NAMALWA (cell line): Measurements from ENCODE around the gene ICAM2.
A peak's percentile ranks its signal among the peaks of the same experiment; 100 is the strongest.
"Not testable (repeated sequence)": the region's sequence is repeated elsewhere in the genome, so short reads cannot be mapped to it uniquely, and the experiment has no call there.

Source experiments
- DNase-seq: peaks from one replicate; pipeline ENCODE4 v3.0.0-alpha.2; 2015; ENCODE audit warnings: low spot score

The ICAM2 gene

GRCh38 chr17:64009571-64010402 lies 10.6 kb downstream of the ICAM2 start:
- DNase-seq: no peak

GRCh38 chr17:64008830-64009229 lies 11.6 kb downstream of the ICAM2 start:
- no peak for DNase-seq

GRCh38 chr17:64008346-64008745 lies 12.1 kb downstream of the ICAM2 start:
- no peak for DNase-seq

GRCh38 chr17:64007838-64008282 lies 12.6 kb downstream of the ICAM2 start:
- DNase-seq: no peak

- DNase-seq: not testable (repeated sequence)
These were observed 13.2 kb downstream of the ICAM2 start for GRCh38 chr17:64007089-64007837.

- no peak for DNase-seq
These were observed 13.9 kb downstream of the ICAM2 start for GRCh38 chr17:64006361-64007088.

GRCh38 chr17:64005734-64006167 lies 14.7 kb downstream of the ICAM2 start:
- no peak for DNase-seq

GRCh38 chr17:64004903-64005733 lies 15.3 kb downstream of the ICAM2 start:
- DNase-seq: no peak

GRCh38 chr17:64004218-64004770 lies 16.1 kb downstream of the ICAM2 start:
- no peak for DNase-seq

GRCh38 chr17:64003526-64004121 lies 16.8 kb downstream of the ICAM2 start:
- no peak for DNase-seq

GRCh38 chr17:64002658-64003525 lies 17.5 kb downstream of the ICAM2 start:
- DNase-seq: no peak

GRCh38 chr17:64001763-64002529 lies 18.5 kb downstream of the ICAM2 start:
- DNase-seq: no peak

- no peak for DNase-seq
These were observed 19.3 kb downstream of the ICAM2 start for GRCh38 chr17:64001091-64001579.

GRCh38 chr17:63999680-64000531 lies 20.5 kb downstream of the ICAM2 start:
- DNase-seq: no peak

GRCh38 chr17:63998721-63999679 lies 21.4 kb downstream of the ICAM2 start:
- peak; percentile 50 for DNase-seq

GRCh38 chr17:63998050-63998720 lies 22.2 kb downstream of the ICAM2 start, which contains the start of gene PRR29:
PRR29 (plus strand) TSS chr17:63998351; CDS start chr17:63998365, 14 bp downstream.
- DNase-seq: peak; percentile 73
